ENCODE results near the gene SAMD11.
A peak's percentile ranks its signal among the peaks of the same experiment; 100 is the strongest.

SAMD11 gene

GRCh38 chr1:947958-948357 lies 24.2 kb downstream of the SAMD11 start:
- no peak for DNase-seq

DNA sequence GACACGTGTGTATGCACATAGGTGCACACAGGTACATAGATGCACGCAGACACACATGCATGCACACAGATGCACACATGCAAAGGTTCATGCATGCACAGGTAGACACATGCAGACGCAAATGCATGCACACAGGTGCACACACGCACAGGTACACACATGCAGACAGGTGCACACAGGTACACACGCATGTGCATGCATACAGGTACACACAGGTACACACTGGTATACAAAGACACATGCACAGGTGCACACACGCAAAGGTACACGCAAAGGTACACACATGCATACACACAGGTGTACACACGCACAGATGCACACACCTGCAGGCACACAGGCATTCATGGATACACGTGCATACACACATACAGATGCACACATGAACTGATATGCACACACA lies 26.5 kb downstream of the SAMD11 start:
- no peak for DNase-seq

GRCh38 chr1:950881-951280 lies 27.2 kb downstream of the SAMD11 start:
- DNase-seq, result no peak

GRCh38 chr1:951364-951763 lies 27.6 kb downstream of the SAMD11 start:
- DNase-seq, result no peak

GRCh38 chr1:952201-952600 lies 28.5 kb downstream of the SAMD11 start:
- DNase-seq, result no peak

- no peak for DNase-seq
Observed at GRCh38 chr1:952603-953002, 28.9 kb downstream of the SAMD11 start.

DNA sequence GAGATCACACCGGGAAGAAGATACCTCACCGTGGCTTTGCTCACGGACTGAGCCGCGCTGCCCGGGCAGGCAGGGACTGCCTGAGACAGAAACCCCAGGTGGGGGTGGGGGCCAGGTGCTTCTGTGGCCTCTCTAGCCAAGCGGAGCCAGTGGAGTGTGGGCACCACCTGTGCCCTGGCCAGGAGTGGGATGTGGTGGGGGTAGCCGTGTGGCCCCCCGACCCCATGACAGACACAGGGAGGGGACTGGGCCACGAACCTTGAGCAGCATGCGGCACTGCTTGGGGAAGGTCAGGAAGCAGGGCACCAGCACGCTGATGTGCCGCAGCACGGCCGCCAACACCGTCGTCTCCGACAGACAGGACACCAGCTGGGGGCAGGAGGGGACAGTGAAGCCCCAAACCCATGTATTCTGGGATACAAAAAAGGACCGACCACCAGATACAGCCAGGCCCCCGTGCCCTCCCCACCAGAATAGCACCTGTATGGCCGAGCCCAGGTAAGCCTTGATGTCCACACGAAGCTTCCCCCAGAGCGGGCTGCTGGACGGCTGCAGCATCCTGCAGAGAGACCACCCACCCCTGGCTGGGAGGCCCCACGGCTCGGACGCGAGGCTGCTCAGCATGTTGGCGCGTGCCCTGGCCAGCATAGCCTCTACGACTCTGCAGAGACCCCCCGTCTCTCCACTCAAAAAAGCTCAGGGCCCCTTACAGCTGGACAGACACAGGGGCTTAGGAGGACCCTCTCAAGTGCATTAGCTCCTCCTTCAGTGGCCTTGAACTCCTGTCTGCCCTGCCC lies 30.0 kb downstream of the SAMD11 start:
- DNase-seq, result no peak

DNA sequence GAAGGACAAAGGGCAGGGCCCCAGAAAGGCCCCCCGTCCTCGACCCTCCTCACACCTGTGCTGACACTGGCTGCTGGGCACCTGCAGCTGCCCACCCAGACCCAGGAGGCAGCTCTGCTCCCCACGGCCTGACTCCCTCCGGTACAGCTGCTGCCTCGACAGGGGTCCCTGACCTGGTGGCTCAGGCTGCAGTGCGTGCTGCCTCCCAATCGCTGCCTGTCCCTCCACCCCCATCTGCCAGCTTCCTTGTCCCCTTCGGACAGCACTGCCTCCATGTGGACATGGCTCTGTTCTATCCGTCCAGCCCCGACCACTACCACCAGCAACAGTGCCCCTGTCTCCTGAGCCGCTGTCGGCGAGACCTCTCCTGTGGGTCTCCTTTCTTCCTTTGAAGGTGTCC lies 31.2 kb downstream of the SAMD11 start:
- no peak for DNase-seq

DNA sequence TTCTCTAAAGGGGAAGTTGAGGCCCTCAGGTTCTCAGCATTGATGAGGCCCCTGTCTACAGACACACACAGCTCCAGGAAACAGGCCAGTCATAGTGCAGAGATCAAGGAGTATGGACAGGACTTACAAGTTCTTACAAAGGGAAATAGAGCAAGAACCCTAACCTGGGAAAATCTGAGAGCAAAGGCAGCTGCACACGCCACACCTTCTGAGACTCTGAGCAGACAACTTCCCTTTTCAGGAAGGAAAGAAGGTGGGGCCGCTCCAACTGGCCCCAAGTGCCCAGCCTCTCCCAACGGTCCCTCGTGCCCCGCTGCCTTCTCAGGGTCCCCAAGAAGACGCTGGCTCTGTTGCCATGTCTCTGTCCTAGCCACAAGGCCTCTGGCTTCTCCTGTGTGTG lies 31.8 kb downstream of the SAMD11 start:
- no peak for DNase-seq

GRCh38 chr1:956636-957035 lies 32.9 kb downstream of the SAMD11 start:
- DNase-seq, result no peak

DNA sequence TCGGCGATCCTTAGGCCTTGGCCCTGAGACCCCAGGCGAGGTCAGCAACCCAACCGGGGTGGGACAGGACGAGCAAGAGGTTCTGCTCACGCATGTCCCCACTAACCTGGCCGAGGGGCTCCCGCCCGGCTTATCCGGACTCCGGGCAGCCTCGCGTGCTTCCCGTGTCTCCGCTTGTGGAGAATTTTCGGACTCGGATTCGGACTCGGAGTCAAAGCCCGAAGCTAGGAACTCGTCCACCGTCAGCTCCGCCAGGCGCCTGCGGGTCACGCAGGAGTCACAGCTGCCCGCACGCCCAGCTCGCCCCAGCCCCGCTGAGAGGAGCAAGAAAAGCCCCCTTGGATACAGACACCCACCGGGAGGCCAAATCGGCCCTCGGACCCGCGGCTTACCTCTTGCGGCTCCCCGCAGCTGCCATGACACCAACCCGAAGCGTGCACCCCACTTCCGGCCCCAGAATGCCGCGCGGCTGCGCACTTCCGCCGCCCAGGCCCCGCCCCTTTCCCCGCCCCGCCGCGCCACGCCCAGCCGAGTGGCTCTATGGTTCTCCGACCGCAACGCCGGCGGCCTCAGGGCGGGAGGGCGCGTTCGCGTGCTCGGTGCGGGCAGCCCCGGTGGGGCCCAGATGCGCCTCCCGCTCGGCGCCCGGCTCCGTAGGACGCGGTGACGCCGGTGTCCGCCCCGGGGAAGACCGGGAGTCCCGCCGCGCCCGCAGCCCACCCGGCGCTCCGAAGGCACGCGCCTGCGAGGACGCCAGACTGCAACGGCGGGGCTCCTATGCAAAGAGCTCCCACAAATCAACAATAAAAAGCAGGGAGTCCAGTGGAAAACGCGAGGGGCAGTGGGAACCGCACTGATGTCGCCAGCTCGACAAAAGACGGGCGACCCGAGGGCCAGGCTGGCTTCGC lies 35.4 kb downstream of the SAMD11 start, which contains the start of gene NOC2L:
Gene NOC2L (minus strand): TSS at position 434 of the 908 bp plus-strand sequence. CDS start 16 bp downstream, at position 418.
- DNase-seq, result peak; percentile 64

DNA sequence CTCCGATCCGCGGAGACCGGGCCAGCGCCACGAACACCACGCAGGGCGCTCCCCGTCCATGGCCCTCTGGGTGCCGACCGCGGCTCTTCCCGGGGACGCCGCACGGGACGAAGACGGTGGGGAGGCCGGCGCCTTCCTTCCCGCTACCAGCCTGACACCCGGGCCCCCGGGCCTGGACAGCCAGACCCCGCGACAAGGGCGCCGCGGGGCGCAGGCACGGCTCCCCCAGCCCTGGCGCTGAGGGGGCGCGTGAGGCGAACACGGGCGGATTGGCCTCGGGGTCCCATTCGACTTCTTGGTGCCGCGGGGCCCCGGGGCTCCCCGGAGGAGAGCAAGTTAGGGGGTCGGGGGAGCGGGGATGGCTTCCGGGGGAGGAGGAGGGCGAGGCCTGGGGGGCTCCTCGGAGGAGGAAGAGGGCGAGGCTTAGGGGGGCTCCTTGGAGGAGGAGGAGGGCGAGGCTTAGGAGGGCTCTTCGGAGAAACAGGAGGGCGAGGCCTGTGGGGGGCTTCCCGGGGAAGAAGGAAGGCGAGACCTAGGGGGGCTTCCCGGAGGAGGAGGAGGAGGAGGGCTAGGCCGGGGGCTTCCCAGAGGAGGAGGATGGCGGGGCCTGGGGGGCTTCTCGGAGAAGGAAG lies 36.1 kb downstream of the SAMD11 start:
- DNase-seq, result no peak

DNA sequence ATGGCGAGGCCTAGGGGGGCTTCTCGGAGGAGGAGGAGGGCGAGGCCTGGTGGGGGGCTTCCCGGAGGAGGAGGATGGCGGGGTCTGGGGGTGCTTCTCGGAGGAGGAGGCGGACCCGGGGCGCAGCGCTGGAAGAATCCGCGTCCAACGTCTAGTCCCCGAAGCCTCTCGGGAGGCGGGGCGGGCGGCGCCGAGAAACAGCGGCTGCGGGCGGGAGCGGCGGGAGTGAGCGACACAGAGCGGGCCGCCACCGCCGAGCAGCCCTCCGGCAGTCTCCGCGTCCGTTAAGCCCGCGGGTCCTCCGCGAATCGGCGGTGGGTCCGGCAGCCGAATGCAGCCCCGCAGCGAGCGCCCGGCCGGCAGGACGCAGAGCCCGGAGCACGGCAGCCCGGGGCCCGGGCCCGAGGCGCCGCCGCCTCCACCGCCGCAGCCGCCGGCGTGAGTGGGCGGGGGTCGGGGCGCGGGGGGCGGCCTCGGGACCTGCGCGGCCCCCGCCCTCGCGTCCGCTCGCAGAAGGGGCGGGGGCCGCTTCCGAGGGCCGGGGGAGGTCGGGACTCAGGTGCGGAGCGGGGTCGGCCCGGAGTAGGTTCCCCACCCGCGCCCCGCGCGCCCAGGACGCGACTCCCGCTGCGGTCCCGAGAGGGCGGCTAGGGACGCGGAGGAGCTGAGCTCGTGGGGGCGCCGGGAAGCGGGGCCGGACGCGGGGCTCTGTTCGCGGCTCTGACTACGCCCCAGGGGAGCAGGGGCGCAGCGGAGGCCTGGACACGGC lies 36.8 kb downstream of the SAMD11 start, which contains the start of gene KLHL17:
Gene KLHL17 (plus strand): TSS at position 222 of the 769 bp plus-strand sequence. CDS start 110 bp downstream, at position 332.
- DNase-seq, result no peak

- no peak for DNase-seq
Observed at GRCh38 chr1:961132-961669, 37.5 kb downstream of the SAMD11 start.

GRCh38 chr1:962381-963300 lies 38.9 kb downstream of the SAMD11 start:
- DNase-seq, result no peak

- no peak for DNase-seq
Observed at GRCh38 chr1:963301-963651, 39.6 kb downstream of the SAMD11 start.

GRCh38 chr1:963746-964525 lies 40.2 kb downstream of the SAMD11 start:
- DNase-seq, result no peak

GRCh38 chr1:964691-965525 lies 41.2 kb downstream of the SAMD11 start:
- no peak for DNase-seq

GRCh38 chr1:965526-966134 lies 41.9 kb downstream of the SAMD11 start:
- DNase-seq, result no peak

All from NCI-H1048 (cell line).